Upper lobe of right lung (tissue), 1 donor: Measurements from ENCODE around the gene TSPAN13. TPM values are rescaled to one million over a fixed set of nuclear protein-coding genes. Genes with fewer than 3 reads are reported as not detected.
A peak's percentile ranks its signal among the peaks of the same experiment; 100 is the strongest.

Experiments
- ATAC-seq: fragments of 200-7000 bp; cut with Tn5 transposase; one replicate; pipeline ENCODE4 v1.9.1; 2020; ENCODE audit warnings: mild to moderate bottlenecking, moderate library complexity
- DNase-seq: peaks from one replicate; pipeline ENCODE4 v3.0.0-alpha.2; 2020
- H3K27ac ChIP-seq: fragments of 200-600 bp; one replicate; pipeline ENCODE4 v1.8.0; 2022
- H3K27me3 ChIP-seq: fragments of 200-600 bp; one replicate; pipeline ENCODE4 v1.8.0; 2022; ENCODE audit warnings: mild to moderate bottlenecking
- H3K36me3 ChIP-seq: fragments of 200-600 bp; one replicate; pipeline ENCODE4 v1.8.0; 2022
- H3K4me1 ChIP-seq: fragments of 200-600 bp; one replicate; pipeline ENCODE4 v1.8.0; 2022
- H3K4me3 ChIP-seq: fragments of 200-600 bp; one replicate; pipeline ENCODE4 v1.8.0; 2022; ENCODE audit warnings: mild to moderate bottlenecking
- H3K9me3 ChIP-seq: fragments of 200-600 bp; one replicate; pipeline ENCODE4 v1.8.0; 2022
- intact Hi-C: fragments of 100-400 bp; cut with DNase I; formaldehyde crosslinking; loops from one replicate; pipeline ENCODE4 v1.11.0; 2022
- total RNA-seq: library from RNA; stranded (reverse); fragmentation: NEBNext Ultra II Directional; extraction: Animal tissue kit (Norgen Biotek cat#: 25700); gene quantifications from one replicate; pipeline ENCODE4 v1.2.1, GENCODE V29; 2021
- TF ChIP-seq, protein P1 (sequence below): fragments of 200-600 bp; IDR thresholded peaks from one replicate; pipeline ENCODE4 v1.8.0; 2022; ENCODE audit warnings: antibody characterized with exemption
- donor health status: DM: no; HTN: yes; CAD: no; lungs with severe emphysema.

TSPAN13 gene
- total RNA-seq, 1 donor from 2014 or later, result 185 TPM

DNA sequence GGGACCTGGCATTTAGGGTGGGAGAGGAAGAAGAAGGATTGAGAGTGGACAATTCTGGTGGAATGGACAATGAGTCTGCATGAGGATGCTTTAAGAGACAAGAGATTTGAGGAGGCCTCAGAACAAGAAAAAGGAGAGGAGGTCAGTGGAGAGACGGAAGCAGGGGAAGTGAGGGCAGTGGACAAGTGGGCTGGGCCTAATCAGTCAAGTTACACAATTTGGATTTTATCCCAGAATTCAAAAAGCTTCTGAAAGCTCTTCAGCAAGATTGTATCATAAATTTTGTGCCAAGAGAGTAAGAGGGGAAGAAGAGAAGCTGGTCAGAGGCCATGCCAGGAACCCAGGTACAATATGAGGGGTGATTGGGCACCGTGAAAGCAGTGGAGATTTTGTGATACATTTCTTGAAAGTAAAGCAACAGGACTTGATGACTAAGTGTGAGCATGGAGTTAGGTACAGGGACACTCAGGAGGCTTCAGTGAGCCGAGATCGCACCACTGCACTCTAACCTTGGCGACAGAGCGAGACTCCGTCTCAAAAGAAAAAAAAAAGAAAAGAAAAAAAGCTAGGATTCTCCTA lies 19.3 kb upstream of the TSPAN13 start:
- TF ChIP-seq, protein P1, sequence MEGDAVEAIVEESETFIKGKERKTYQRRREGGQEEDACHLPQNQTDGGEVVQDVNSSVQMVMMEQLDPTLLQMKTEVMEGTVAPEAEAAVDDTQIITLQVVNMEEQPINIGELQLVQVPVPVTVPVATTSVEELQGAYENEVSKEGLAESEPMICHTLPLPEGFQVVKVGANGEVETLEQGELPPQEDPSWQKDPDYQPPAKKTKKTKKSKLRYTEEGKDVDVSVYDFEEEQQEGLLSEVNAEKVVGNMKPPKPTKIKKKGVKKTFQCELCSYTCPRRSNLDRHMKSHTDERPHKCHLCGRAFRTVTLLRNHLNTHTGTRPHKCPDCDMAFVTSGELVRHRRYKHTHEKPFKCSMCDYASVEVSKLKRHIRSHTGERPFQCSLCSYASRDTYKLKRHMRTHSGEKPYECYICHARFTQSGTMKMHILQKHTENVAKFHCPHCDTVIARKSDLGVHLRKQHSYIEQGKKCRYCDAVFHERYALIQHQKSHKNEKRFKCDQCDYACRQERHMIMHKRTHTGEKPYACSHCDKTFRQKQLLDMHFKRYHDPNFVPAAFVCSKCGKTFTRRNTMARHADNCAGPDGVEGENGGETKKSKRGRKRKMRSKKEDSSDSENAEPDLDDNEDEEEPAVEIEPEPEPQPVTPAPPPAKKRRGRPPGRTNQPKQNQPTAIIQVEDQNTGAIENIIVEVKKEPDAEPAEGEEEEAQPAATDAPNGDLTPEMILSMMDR, result no peak
- peak; percentile 82 for ATAC-seq
- intact Hi-C loops, result no loop called here
- no peak for DNase-seq
- peak overlapping the region; percentile 26 for H3K4me3 ChIP-seq
- H3K27me3 ChIP-seq, result no peaks in the 10 kb centered on the region
- peak overlapping the region; percentile 36 for H3K27ac ChIP-seq
- no peaks in the 10 kb centered on the region for H3K9me3 ChIP-seq
- H3K4me1 ChIP-seq, result no peaks in the 10 kb centered on the region
- H3K36me3 ChIP-seq, result no peaks in the 10 kb centered on the region

GRCh38 chr7:16735020-16735419 lies 18.5 kb upstream of the TSPAN13 start:
- H3K4me3 ChIP-seq, result no peak overlapping the region
- H3K9me3 ChIP-seq, result no peaks in the 10 kb centered on the region
- H3K27me3 ChIP-seq, result no peaks in the 10 kb centered on the region
- peaks cover under 1% of the 10 kb centered on the region for H3K4me1 ChIP-seq
- intact Hi-C loops, result no loop called here
- ATAC-seq (no peak), DNase-seq (no peak)
- H3K27ac ChIP-seq, result no peak overlapping the region
- H3K36me3 ChIP-seq, result no peaks in the 10 kb centered on the region
- TF ChIP-seq, protein P1, result no peak

GRCh38 chr7:16738011-16738688 lies 15.4 kb upstream of the TSPAN13 start:
- TF ChIP-seq, protein P1, result no peak
- Histone ChIP-seq H3K4me3 (no peak overlapping the region), H3K36me3 (no peaks in the 10 kb centered on the region), H3K27me3 (no peaks in the 10 kb centered on the region), H3K9me3 (no peaks in the 10 kb centered on the region), H3K4me1 (peaks cover 8% of the 10 kb centered on the region), H3K27ac (no peak overlapping the region)
- ATAC-seq (no peak), DNase-seq (no peak)
- intact Hi-C loops, result no loop called here

GRCh38 chr7:16739863-16740622 lies 13.5 kb upstream of the TSPAN13 start:
- ATAC-seq, result peak; percentile 68
- no peak overlapping the region for H3K4me3 ChIP-seq
- H3K27me3 ChIP-seq, result no peaks in the 10 kb centered on the region
- no peak for DNase-seq
- intact Hi-C loops, result no loop called here
- H3K4me1 ChIP-seq, result peaks cover 8% of the 10 kb centered on the region
- TF ChIP-seq, protein P1, result no peak
- no peaks in the 10 kb centered on the region for H3K9me3 ChIP-seq
- H3K36me3 ChIP-seq, result no peaks in the 10 kb centered on the region
- H3K27ac ChIP-seq, result no peak overlapping the region

GRCh38 chr7:16740623-16740953 lies 13.0 kb upstream of the TSPAN13 start:
- H3K36me3 ChIP-seq, result no peaks in the 10 kb centered on the region
- intact Hi-C loops, result no loop called here
- TF ChIP-seq, protein P1, result no peak
- peaks cover 8% of the 10 kb centered on the region for H3K4me1 ChIP-seq
- H3K27ac ChIP-seq, result no peak overlapping the region
- DNase-seq (no peak), ATAC-seq (no peak)
- H3K27me3 ChIP-seq, result no peaks in the 10 kb centered on the region
- no peaks in the 10 kb centered on the region for H3K9me3 ChIP-seq
- H3K4me3 ChIP-seq, result no peak overlapping the region
